HG03521 (cell line): ENCODE data around the gene FGF21.
"Not testable (repeated sequence)": the region's sequence is repeated elsewhere in the genome, so short reads cannot be mapped to it uniquely, and the experiment has no call there.

Experiments used
- ATAC-seq: cut with Tn5 transposase; IDR thresholded peaks from one replicate; pipeline ENCODE4 v1.9.1; 2021; ENCODE audit warnings: mild to moderate bottlenecking, moderate library complexity; ENCODE audit not compliant: unreplicated experiment

The FGF21 gene

GRCh38 chr19:48751845-48752495, 3.4 kb upstream of the FGF21 start:
- no peak for ATAC-seq

GRCh38 chr19:48752496-48753365, 2.6 kb upstream of the FGF21 start, which contains the start of gene FUT1:
Gene FUT1 (minus strand): TSS chr19:48752641. CDS start chr19:48751281, 1,360 bp downstream.
- no peak for ATAC-seq

GRCh38 chr19:48755787-48756186, 463 bp downstream of the FGF21 start:
- ATAC-seq, result no peak

DNA sequence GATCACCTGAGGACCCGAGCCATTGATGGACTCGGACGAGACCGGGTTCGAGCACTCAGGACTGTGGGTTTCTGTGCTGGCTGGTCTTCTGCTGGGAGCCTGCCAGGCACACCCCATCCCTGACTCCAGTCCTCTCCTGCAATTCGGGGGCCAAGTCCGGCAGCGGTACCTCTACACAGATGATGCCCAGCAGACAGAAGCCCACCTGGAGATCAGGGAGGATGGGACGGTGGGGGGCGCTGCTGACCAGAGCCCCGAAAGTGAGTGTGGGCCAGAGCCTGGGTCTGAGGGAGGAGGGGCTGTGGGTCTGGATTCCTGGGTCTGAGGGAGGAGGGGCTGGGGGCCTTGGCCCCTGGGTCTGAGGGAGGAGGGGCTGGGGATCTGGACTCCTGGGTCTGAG, 888 bp downstream of the FGF21 start:
- no peak for ATAC-seq

GRCh38 chr19:48756686-48757085, 1.4 kb downstream of the FGF21 start:
- ATAC-seq, result no peak

- no peak for ATAC-seq
Measured at GRCh38 chr19:48757089-48757675, 1.9 kb downstream of the FGF21 start.

DNA sequence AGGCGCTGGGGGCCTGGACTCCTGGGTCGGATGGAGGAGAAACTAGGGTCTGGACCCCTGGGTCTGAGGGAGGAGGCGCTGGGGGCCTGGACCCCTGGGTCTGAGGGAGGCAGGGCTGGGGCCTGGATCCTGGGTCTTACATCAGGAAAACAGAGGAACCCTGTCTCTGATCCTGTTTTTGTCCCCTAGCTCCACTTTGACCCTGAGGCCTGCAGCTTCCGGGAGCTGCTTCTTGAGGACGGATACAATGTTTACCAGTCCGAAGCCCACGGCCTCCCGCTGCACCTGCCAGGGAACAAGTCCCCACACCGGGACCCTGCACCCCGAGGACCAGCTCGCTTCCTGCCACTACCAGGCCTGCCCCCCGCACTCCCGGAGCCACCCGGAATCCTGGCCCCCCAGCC, 2.4 kb downstream of the FGF21 start:
- no peak for ATAC-seq

- no peak for ATAC-seq
Measured at GRCh38 chr19:48760504-48761205, 5.3 kb downstream of the FGF21 start.

- ATAC-seq, result not testable (repeated sequence)
Measured at GRCh38 chr19:48765816-48766215, 10.5 kb downstream of the FGF21 start.

- not testable (repeated sequence) for ATAC-seq
Measured at GRCh38 chr19:48768171-48768753, 12.9 kb downstream of the FGF21 start.

DNA sequence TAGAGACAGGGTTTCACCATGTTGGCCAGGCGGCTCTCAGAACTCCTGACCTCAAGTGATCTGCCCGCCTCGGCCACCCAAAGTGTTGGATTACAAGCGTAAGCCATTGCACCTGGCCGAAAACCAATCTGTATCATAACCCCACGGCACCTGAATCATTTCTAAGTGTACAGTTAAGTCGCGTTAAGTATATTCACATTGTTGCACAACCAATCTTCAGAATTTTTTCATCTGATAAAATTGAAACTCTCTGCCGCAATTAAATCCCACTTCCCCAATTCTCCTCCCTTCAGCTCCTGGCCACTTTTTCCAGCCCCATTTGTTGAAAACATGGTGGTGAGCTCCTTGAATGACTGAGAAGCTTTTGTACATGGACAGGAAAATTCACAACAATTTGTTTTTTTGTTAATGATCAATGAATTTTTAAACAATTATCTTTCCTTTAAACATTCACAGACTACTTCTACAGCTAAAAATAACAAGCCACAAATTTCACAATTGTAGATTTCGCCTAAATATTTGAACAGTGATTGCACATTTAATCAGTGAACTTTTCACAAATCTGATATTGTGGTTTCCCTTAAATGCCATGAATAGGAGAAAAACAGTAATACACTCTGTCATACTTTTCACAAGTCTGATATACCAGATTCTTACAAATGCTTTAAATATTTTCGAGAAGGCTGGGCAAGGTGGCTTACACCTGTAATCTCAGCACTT, 13.8 kb downstream of the FGF21 start:
- ATAC-seq, result no peak

DNA sequence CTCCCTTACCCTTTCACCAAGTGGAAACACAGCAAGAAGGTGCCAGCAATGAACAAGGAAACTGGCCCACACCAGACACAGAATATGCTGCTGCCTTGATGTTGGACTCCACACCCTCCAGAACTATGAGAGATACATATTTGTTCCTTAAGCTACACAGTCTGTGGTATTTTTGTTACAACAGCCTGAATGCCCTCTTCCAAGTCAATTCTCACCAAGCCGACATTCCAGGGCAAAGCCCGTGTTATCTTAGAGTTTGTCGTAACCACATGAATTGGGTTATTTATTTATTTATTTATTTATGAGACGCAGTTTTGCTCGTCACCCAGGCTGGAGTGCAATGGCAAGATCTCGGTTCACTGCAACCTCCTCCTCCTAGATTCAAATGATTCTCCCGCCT, 14.9 kb downstream of the FGF21 start:
- ATAC-seq, result no peak

- no peak for ATAC-seq
Measured at GRCh38 chr19:48770734-48771472, 15.6 kb downstream of the FGF21 start.

DNA sequence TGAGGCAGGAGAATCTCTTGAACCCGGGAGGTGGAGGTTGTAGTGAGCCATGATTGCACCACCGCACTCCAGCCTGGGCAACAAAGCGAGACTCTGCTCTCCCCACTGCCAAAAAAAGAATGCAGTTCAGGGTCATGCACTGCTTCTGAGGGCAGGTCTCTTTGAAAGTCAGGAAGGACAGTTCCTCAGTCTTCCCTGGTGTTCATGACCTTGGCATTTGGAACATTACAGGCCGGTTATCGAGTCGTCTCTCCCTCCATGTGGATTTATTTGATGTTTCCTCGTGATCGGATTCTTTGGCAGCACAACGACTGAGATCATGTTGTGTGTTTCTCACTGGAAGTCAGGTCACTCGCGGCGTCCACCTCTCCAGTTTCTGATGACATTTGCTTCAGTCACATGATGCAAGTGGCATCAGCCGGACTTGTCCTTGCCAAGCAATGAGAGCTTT, 17.2 kb downstream of the FGF21 start:
- no peak for ATAC-seq

- ATAC-seq, result no peak
Measured at GRCh38 chr19:48777139-48777538, 21.8 kb downstream of the FGF21 start.

GRCh38 chr19:48777720-48778119, 22.4 kb downstream of the FGF21 start:
- ATAC-seq, result no peak

DNA sequence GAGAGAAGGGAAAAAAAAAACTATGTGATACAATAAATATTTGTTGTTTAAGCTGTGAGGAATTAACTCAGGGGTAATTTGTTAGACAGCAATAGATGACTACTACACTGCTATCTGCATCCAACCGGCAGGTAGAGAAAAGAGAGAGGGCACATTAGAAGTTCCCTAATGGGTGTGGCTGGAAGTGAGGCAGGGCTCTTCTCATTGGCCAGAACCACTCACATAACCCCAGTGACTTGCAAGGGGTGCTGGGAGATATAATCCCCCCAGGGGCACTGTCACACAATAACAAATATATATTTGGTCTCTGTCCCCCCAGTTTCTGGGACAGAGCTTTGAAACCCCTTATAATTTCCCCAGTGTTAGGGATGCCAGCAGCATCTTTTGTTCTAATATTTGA, 24.3 kb downstream of the FGF21 start:
- no peak for ATAC-seq

DNA sequence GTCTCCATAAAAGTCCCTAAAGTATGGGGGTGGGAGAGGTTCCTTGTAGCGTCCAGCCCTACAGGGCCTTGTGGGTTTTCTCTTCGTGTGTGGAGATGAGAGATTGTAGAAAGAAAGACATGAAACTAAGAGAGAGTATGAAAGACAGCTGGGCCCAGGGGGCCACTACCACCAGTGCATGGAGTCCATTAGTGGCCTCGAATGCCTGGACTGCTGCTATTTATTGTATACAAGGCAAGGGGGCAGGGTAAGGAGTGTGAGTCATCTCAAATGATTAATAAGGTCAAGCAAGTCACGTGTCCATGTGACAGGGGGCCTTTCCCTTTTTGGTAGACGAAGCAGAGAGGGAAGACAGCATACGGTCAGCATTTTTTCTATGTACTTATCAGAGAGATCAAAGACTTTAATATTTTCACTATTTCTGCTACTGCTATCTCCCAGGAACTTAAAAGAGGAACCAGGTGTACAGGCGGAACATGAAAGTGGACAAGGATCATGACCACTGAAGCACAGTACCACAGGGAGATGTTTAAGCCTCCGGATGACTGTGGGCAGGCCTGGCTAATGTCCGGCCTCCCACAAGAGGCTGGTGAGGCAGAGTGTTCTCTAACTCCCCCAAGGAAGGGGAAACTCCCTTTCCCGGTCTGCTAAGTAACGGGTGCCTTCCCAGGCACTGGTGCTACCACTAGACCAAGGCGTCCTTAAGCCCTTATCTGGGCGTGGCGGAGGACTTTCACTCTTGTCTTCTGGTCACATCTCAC, 25.5 kb downstream of the FGF21 start:
- ATAC-seq, result no peak

GRCh38 chr19:48784527-48784926, 29.2 kb downstream of the FGF21 start:
- ATAC-seq, result no peak
